Astrocyte (in vitro differentiated cells and primary cell): ENCODE measurements around the gene ADPRM.

Source experiments
- CTCF ChIP-seq: IDR thresholded peaks from 2 replicates; pipeline ENCODE4 v1.5.1; 2011; ENCODE audit warnings: low read depth, mild to moderate bottlenecking, inconsistent platforms, low read length, moderate library complexity; ENCODE audit not compliant: insufficient read depth
- EZH2 ChIP-seq: IDR thresholded peaks from 2 replicates; pipeline ENCODE4 v1.6.1; 2012; ENCODE audit warnings: mild to moderate bottlenecking, low read length, inconsistent platforms; ENCODE audit not compliant: insufficient read depth

DNA sequence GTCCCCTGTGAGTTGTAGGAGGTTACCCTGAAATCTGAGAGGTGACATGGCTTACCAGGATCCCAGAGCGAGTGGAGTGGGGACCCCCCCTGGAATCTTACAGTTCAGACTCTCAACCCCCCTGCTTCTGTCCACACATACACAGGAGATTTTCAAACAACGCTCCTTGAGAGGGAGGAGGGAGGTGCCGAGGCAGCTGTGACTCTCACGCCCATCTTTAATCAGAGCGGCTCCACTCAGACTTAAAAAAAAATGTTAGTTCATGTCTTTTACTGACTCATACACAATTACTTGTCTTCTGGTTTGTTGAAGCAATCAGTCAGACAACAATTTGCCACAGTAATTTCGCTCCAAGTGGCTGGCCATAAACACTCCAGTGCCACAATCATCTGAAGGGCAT, 47.8 kb downstream of the ADPRM start:
- TF ChIP-seq EZH2 (no peak), CTCF (no peak)
